CD4-positive, alpha-beta T cell treated with Interleukin-4 for 1 hour (primary cell): Measurements from ENCODE around the gene THEMIS.
"Not testable (repeated sequence)": the region's sequence is repeated elsewhere in the genome, so short reads cannot be mapped to it uniquely, and the experiment has no call there.

Experiments used
- DNase-seq, 2 donors: peaks; one replicate each; pipeline ENCODE4 v3.0.0-alpha.2; 2020 to 2022

THEMIS gene

DNA sequence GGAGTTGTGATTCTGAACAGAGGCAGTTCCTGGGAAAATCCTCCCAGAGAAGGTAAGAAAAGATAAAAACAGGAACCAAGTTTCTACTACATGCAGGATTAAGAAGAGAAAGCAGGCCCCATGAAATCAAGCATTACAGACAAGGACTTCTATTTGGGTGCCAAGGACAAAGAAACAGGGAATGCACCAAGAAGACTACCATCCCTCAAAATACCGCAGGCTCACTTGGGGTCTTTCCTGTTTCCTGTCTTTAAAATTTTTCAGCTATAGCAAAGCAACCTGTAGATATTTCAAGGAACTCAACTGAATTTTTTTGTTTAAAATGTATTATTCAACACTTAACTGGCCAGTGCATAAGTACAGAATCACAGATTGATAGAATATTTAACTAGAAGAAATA, 107.5 kb downstream of the THEMIS start:
- no peak for DNase-seq

DNA sequence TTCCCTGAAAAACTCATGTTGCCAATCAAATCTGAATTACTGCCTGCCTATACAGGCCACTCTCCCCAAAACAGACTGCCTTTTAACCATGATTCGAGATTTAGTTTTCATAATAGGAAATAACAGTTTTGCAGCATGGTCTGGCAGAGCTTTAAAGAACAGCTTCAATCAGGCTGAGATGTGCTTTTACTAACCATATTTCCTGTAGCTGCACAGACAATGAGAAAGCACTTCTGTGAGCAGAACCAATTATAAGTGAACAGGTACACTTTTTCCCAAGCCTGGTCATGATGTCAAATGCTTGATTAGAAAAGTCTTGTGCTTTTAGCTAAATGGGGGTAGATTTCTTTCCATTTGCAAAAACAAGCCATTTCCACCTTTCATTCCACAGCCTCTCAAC, 108.2 kb downstream of the THEMIS start:
- DNase-seq = peak in 1 of 2 donors; percentile 16

DNA sequence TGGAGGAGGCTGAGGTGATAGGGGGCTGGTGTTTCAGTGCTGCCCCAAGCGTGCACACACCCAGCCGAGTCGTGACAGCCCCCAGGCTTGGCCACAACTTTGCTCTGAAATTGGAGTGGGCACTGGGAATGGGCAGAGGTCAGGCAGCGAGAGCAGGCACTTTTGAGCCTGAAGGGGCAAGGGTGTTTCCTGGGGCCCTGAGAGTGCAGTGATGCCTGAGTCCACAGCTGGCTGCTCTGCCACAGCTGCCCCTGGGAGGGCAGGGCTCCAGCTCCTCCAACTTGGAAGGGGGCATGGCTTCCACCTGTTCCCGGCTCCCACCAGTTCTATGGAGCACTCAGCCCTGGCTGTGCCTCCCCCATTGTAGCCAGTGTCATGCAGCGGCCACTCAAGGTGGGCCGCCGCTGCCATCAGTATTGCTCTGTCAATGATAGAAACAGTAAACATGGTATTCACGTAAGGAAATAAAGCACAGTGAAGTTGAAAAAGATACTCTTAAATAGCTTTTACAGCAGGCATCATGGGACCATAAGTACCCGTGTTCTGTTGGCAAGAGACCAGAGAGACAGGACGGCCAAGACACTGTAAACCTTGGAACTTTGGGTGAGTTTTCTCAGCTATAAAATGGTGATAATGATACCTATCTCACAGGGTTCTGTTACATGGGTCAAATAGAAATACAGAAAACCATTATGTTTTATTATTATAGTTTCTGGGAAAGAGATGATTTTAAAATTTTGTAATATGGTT, 108.9 kb downstream of the THEMIS start:
- no peak for DNase-seq

DNA sequence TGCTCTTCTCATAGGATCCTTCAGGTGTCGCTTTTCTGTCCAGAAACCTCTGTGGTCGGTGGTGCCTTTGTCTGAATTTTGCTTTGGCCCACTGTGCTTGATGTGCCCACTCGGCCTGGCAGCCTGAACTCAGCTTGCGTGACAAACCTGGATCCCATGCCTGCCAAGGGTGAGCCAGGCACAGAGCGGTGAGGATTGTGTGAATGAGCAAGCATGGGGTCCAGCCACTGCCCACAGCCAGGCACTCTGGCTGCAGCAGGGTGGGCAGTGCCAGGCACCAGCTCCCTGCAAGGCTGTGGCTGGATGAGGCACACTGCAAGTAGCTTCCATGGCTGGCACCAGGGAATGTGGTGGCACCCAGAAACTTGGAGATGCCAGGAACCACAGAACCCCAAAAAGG, 110.3 kb downstream of the THEMIS start:
- no peak for DNase-seq

DNA sequence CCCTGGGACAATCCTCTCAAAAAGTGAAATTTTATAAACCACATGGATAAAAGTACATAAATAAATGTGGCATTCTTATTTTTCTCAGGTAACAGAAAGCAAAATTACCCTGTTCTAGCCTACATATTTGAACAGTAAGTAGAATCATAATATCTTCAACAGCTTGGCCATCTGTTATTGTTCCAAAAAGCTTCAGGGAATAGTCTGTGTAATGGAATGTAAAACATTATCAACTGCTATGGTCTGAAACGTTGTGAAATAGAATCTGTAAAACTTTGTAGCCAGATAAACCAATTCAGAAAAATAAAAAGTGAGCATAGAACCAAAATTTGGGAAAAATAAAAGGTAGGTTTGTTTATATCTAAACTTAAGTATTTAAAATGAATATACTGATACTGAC, 114.7 kb downstream of the THEMIS start:
- DNase-seq = no peak

DNA sequence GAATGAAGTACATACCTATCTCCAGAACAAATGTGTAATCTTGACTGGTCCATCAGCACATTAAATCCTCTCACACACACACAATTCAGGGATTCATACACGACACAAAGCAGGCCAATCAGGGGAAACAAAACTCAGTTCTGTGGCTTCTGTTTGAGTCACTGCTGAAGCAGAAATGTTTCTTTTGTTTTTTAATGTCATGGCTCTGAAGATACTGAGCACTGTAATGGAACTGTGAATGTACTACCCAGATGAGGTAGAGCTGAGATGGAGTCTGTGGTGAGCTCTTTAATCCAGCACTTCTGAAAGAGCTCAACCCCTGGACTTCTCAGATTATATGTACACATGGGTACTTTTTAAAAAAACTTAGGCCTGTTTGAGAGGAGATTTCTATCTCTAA, 116.4 kb downstream of the THEMIS start:
- DNase-seq = no peak

DNA sequence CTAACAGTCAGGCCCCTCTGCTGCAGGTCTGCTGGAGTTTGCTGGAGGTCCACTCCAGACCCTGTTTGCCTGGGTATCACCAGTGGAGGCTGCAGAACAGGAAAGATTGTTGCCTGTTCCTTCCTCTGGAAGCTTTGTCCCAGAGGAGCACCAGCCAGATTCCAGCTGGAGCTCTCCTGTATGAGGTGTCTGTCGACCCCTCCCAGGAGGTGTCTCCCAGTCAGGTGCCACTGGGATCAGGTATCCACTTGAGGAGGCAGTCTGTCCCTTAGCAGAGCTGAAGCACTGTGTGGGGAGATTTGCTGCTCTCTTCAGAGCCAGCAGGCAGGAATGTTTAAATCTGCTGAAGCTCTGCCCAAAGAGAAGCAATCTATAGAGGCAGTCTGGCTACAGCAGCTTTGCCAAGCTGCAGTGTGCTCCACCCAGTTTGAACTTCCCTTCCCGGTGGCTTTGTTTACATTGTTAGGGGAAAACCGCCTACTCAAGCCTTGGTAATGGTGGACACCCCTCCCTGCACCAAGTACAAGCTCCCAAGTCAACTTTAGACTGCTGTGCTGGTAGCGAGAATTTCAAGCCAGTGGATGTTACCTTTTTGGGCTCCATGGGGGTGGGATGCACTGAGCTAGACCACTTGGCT, 119.1 kb downstream of the THEMIS start:
- not testable (repeated sequence) for DNase-seq

DNA sequence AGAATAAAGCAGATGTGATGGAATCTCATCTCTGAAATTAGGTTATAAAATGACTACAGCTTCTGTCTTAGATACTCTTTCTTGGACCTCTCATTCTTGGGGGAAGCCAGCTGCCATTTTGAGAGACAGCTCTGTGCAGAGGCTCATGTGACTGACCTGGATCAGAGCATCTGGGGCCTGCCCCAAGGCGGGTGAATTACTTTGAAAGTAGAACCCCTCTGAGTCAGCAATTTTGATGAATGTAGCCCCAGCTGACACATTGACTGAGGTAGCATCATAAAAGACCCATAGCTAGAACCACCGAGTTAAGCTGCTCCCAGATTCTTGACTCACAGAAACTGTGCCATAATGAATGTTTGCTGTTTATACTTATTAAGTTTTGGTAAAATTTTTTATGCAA, 124.5 kb downstream of the THEMIS start:
- no peak for DNase-seq

DNA sequence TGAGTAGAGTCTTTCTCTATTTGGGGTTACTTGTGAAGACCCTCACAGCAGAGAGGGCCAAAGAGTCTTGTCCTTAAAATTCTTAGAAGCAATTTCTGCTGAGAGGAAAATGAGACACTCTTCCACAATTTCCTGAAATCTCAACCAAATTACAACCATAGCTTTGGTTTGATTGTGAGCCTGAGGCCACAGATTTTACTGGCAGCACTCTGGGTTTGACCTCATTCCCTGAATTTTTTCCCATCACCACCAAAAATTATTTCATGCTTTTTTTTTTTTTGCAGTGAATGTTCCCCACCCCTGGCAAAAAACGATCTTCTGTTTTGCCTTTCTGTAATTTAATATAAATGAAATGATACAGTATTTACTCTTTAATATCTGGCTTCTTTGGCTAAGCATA, 125.5 kb downstream of the THEMIS start:
- DNase-seq = no peak

DNA sequence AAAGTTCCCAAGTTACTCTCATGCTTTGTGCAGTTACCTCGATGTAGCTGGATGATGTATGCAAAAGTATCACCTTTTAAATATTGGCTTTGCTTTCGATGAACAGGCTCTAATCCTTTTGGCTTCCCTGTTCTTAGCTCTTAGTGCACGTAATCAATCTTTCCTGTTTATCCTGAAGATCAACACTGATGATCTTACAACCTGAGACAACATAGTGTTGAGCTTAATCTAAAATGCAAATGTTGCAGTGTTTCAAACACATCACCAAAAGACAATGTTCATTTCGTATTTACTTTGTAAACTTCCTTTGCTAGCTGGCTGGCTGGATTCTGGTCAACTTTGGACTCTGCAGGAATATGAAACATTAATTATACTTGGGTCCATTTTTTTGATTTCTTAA, 132.1 kb downstream of the THEMIS start:
- no peak for DNase-seq

DNA sequence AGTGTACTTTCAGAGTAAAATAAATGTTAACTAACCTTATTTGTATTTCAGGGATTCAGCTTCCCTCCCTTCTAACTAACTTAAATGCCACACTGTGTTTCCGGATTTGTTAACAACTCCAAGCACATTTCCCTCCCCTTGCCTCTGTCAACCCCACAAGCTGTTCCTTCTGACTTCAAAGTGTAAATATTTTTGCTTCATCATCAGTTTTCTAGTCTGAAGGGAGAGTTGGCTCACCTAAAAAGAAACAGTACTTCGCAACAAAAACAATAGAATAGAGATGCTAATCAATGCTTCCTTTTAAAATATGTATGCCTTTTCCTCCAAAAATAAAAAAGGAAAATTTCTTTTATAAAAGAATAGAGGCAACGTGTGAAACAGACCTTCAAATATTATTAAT, 132.6 kb downstream of the THEMIS start:
- DNase-seq = no peak

DNA sequence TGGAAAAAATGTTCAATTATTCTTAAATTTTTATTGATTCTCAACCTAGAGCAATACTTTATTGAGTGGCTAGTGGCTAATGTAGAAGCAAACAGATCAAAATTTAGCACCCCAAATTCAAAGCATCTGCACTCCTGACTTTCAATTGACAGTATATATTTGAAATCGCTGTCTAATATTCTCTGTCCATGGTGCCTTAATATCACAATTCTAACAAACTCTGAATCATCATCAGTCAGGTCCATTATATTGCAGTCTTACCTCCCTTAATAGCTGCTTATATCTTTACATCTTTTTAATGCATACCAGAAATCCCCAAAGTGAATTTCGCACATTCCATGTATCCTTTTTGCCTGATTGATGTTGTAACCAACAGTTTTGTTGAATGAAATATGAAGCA, 134.9 kb downstream of the THEMIS start:
- no peak for DNase-seq

DNA sequence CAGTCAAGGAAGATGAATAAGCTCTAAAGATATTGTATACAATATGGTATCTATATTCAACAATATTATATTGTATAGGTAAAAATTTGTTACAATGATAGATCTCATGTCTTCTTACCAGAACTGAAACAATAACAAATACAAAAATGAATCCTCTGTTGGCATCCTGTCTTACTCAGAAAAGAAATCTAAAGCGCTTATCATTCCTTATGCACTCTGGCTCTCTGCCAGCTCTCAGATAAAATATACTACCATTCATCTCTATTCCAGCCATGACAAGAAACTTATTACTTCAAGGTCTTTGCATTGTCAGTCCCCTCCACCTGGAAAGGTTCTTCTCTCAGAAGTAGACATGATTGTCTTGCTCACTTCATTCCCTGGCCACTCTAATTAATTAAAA, 138.6 kb downstream of the THEMIS start:
- DNase-seq = no peak

DNA sequence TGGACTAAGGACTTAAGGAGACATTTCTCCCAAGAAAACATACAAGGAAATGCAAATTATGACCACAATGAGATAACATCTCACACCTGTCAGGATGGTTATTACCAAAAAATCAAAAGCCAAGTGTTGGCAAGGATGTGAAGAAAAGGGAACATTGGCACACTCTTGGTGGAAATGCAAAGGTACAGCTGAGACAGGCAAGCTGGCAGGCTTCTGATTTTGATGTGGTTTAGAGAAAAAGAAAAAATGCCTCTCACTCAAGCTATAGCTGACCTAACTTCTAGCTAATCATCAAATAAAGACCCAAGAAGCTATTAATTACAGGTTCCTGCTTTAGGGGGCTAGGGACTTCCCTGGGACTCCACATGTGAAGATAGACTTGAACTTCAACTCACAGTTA, 139.8 kb downstream of the THEMIS start:
- DNase-seq = no peak

DNA sequence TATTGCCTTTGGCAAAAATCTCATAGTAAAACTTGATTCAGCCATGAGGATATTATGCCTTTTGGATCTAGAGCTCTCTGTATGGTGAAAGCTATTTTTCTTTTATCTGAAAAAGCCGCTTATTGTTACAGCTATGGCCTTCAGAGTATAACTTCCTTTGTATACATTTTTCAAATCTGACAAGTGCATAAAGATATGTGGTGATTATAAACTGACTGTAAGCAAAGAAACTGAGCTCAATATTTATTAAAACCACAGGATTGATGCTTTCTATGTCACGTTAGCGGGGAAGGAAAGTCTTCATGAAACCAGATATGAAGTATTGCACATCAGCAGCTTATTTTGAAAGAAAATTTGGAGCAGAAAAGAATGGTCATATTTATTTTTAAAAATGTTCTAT, 151.8 kb downstream of the THEMIS start:
- DNase-seq = no peak

DNA sequence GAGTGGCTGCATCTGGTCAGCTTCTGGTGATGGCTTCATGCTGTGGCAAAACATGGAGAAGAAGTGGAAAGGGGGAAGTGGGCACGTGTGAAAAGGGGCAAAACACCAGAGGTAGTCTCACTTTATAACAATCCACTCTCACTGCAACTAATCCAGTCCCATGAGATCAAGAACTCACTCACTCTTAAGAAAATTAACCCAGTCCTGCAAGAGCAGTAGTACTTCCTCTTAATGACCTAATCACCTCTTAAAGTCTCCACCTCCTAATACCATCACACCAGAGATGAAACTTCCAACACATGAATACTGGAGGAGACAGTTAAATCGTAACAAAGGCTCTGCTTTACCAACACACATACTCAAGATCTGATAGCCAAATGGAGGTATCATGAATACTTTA, 152.6 kb downstream of the THEMIS start:
- DNase-seq = no peak

DNA sequence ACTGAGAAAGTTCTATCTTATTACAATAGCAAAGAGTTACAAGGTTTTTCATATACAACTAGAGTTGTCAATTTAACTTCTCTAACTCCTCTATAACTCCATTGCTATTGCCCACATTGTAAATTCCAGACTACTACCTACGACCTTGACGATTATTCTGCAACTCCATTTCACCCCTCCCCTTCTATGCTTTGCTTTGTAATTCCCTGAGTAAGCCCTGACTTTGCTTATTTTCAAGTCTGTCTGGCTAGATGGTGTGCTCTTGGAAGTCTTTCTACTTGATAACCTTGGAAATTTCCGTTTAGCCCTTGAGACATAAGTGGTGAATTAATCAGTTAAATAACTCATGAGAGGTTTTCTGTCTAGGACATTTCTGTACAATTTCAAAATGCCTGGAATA, 162.4 kb downstream of the THEMIS start:
- no peak for DNase-seq

DNA sequence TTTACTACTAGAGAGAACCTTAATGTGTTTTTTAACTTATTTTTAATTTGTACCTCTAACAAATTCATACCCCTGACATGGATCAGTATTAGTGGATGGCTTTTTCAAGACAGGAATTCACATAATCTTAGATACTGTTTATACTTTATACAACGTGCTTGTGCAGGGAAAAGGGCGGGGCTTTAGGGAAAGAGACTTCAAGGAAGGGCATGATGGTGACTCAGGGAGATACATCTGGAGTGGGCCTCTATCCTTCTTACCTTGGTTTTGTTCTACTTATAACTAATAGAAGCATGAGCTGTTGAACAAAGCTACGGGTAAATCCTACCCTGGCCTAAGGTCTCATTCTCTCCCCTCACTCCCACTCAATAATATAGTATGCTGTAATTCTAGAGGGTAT, 163.1 kb downstream of the THEMIS start:
- no peak for DNase-seq

DNA sequence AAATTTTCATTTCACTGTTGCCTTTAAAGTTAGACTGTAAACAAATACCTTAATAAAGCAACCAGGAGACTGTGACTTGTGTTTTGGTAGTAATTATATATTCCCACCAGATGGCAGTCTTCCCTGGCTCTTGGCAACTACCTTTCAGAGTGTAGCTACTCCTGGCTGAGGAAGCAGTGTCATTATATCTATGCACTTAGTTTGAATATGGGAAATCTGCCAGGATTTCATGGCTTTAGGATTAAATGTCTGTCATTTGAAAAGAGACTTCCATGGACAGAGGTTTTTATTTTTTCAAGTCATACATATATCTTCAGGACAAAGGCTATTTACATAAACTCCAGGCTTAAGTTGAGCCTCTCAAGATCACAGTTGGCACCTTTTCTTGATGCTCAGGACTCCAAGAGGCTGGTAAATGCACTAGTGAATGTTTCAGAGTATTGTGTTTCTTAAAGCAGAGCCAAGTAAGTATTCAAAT, 163.8 kb downstream of the THEMIS start:
- peak; percentile 33 to 79 for DNase-seq

DNA sequence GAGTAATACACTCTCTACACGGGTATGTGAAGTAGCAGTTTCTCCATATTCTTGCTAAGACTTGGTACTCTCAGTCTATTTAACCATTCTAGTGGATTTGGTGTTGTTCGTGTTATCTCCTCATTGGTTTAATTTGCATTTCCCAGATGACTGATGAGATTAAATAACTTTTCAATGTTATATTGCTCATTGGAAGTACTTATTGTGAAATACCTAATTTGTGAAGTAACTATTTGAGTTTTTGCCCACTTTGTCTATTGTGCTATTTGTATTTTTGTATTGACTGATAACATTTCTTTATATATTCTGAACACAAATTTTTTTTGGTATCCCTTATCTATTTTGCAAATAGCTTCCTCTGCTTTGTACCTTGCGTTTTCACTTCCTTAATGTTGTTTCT, 167.9 kb downstream of the THEMIS start:
- no peak for DNase-seq

DNA sequence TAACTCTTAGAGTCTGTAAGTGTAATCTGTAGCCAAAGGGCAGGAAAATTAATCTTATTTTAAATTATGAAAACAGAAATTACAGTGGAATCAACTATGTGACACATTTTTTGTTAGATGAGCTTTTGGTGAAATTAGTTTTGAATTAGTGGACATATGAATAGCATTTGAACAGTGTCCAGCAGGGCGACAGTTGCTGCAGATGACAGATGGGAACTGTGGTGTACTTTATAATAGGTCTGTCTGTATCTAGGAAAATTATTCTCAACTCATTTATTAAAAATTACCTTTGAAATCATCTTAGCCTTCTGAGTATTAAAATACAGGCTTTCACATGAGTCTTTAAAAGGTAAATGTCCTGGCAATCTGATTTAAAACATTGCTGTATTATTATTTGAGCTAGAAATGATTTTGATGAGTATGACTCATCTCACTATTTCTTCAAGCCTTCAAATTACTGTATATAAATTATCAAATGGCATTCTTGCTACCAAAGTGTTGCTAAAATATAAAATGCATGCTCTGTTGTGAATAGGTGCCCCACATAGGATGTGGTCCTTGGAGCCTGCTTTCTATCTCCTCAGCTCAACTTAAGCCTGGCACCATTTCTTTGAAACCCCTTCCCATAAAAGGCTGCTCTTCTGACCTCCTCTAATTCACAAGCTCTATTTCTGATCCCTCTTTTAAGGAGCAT, 173.5 kb downstream of the THEMIS start:
- no peak for DNase-seq

DNA sequence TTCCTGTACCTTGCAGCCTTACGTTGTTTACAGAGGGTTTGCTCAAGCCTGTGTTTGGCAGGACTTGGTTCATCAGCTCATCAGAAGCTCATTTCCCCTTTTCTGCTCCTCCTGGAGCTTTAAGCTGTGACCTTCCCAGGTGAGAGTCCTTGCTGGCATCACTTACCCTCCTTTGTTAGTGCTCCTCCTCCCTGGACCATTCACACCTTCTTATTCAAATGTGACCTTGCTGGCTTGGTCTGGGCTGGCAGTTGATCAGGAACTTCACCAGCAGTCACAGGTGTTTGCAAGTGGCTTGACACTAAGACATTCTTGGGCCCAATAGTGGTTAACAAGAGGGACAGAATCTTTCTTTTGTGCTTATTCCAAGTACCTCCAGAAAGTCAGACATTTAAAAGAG, 175.0 kb downstream of the THEMIS start:
- DNase-seq = no peak

DNA sequence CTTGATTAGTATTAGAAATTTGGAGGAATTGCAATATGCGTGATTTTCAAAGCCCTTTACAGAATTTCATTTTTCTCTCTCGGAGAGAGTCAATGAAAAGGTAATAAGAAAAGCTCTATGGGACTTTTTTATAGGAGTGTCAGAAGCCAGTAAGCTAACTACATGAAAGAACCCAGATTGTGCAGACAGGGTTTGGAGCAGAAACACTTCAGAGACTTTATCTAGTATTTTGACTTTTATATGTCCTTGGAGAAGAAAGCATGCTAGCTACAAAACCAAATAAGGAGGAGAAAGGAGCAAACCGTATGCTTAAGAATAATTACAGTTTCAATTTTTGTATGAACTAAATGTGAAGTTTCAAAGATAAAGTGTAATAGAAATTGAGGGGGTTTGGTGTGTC, 182.2 kb downstream of the THEMIS start:
- no peak for DNase-seq

DNA sequence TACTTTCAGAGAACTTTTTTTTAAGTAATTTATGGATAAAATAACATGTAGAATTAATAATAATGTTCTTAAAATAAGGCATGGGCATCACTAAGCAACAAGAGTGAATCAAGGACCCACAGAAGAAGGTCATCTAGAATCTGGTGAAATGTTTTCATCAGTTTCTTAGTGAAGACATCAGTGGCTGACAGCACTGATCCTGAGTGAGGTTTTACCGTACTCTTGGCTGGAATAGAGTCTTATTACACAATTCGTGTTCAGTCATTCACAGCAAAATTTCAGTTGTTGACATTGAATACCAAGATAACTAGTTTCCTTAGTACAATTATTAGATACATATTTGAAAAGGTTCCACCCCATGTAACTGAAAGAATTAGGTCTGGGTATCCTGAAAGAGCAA, 183.5 kb downstream of the THEMIS start:
- DNase-seq = no peak
